HG03060 (cell line): ENCODE results near the gene ALX4.

Experiments
- ATAC-seq: cut with Tn5 transposase; IDR thresholded peaks from one replicate; pipeline ENCODE4 v1.9.1; 2021; ENCODE audit warnings: low read depth, moderate number of reproducible peaks; ENCODE audit not compliant: unreplicated experiment

Gene ALX4

GRCh38 chr11:44303401-44303938 lies 6.5 kb downstream of the ALX4 start:
- ATAC-seq: no peak

- ATAC-seq: no peak
Measured at GRCh38 chr11:44301564-44302271, 8.2 kb downstream of the ALX4 start.

DNA sequence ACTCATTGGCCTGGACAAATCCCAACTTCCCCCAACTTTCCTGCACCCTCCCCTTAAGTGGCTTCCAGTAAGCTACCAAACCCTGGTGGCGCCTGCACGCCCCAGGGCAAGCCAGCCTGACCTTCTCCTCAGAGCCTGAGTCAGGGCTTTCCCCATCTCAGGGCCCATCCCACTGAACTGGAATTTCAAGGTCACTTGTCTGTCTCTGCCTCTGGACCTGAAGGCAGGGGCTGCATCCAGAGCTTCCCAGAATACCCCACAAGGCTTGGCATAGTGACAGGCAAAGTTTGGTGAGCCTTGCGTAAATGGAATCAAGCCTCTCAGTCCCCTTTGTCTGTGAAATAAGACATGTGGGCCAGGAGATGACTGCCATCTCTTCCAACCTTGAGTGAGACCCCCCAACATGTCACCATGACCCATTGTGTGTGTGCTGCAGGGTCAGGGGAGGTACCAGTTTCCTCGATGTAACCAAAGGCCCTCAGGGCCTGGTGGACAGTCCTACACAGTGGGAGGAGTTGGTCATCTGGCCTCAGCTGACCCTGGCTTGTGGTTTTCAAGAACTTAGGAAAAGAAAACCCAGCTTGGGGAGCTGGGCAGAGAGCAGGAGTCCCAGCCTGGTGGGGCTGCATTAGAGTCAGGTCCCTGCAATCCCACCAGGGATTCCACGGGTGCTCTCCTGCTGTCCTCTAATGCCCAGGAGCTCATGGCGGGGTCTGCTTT lies 8.9 kb downstream of the ALX4 start:
- no peak for ATAC-seq

GRCh38 chr11:44298862-44299261 lies 11.1 kb downstream of the ALX4 start:
- no peak for ATAC-seq

DNA sequence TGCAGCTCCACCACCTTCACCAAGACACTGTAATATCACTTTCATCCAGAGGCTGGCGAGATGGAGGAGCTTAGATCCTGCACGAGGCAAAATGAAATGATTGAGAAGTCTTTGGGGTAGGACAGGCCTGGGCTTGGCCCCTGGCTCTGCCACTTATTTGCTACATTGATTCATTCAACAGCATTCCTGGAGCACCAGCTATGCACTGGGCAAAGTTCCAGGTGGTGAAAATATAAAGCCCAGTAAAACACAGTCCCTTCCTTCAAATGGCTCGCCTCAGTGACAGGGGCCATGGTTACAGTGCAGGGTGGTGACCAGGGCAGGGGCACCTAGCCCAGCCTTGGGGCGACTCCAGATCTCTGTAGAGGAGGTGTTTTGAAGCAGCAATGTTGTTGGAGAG lies 19.7 kb downstream of the ALX4 start:
- no peak for ATAC-seq

DNA sequence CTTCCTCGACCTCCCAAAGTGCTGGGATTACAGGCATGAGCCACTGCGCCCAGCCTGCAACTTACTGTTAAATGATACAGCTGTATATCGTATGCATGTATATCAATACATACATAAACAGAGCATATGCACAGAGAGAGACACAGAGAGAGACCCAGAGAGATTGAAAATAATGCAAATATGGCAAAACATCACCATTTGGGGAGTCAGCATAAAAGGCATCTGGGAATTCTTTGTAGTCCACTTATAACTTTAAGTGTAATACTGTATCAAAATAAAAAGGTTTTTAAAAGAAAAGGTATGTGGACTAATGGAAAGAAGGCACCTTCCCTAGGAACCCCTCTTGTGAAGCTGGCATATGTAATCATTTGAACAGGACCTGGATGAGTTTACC lies 21.8 kb downstream of the ALX4 start:
- ATAC-seq: no peak

DNA sequence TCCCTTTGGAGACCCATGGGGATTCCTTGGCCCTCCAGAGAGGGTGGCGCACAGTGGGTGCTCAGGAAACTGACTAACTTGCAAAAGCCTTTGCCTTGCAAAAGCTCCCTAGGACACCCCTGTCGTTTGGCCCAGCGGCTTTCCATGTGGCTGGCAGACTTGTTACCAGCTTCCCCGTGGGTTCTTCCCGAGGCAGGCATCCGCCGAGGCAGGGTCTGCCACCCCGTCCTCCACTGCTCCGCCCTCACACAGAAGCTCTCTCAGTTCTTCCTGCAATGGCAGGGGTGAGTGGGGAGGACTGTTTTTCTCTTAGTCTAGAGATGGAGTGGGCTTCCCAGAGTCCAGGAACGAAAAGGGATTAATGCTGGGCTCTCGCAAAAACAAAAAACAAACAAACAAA lies 23.0 kb downstream of the ALX4 start:
- ATAC-seq: no peak

DNA sequence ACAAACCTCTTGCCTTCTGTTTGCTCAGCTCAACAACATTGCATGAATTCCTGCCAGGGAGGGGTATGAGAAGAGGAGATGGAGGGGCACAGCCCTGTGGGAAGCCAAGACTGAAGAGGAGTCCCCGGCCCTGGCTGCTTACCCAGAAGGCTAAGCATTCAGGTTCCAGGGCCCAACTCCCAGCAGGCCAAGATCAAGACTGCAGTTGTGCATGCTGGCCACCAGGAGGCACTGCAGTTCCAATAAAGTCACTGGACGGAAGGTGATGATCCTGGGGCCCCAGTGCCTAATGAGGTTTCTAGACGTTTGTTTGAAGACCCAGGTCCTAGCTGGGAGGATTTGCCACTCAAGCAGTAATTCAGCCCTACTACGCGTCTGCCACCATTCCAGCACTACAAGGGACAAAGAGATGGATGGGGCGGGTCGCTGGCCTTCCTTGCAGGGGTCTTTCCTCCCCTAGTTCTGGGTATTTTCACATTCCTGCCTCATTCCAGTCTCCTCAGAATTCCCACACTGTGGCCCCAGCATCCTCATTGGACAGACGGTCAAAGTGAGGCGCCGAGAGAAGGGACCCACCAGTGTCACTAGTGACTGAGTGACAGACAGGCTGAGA lies 23.6 kb downstream of the ALX4 start:
- no peak for ATAC-seq

DNA sequence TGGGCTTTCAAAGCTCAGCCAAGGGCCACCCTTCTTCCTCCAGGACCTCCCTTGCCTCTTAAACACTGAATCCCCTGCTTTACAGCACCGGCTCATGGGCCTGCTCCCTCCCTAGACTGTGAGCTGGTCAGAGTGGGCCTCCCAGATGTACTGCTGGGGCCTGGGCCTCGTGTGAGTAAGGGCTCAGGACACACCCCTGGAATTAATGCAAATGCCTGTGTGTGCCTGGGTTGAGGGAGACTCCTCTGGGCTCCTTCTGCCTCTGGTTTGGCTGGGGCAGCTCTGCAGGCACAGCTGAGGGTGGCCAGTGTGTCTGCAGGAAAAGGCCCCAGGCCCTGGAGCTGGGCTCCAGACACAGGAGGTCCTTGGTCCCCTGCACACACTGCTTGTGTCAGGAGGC lies 24.2 kb downstream of the ALX4 start:
- ATAC-seq: no peak

DNA sequence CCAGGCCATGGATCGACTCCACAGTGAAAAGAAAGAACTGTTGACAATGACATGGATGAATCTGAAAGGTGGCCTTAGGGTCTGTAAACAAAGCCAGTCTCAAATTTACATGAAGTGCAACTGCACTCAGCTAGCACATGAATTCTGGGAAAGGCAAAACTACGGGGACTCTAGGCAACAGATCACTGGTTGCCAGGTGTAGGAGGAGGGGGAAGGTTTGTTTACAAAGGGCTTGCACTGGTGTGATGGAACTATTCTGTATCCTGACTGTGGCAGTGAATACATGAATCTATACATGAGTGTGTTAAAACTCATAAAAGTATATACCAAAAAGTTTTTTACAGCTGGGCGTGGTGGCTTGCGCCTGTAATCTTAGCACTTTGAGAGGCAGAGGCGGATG lies 27.3 kb downstream of the ALX4 start:
- no peak for ATAC-seq

DNA sequence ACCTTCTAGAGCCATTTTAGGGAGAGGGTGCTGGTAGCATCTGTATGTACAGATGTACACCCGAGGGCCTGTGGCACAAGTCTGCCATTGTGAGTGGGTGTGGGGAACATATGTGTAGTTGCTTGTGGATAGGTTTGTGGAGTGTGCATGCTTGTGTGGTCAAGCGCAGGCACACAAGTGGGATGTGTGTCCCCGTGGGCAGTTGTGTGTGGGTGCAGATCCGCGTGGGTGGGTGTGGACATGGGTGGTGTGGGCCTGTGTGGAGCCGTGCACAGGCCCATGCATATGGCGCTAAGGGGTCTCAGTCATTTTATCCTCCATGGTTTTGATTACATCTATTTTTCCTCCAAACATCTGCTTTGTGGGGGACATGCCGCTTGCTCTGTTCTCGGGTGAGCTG lies 28.8 kb downstream of the ALX4 start:
- ATAC-seq: no peak

DNA sequence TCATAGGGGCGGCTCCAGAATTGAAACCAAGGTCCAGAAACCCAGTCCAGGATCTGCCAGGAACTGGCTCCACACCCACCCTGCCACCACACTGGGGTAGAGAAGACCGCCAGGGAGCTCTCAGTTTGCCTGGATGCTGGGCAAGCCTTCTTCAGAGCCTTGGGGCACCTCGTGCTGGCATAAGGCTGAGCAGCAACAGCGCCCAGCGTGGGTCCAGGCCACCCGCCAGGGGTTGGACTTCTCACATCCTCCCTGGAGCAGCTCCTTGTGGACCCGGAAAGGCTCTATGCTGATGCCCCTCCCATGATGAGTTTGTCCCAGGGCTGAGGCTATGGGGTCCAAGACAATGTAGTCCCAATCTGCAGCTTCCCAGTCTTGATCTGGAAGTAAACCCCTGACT lies 29.7 kb downstream of the ALX4 start:
- ATAC-seq: no peak

DNA sequence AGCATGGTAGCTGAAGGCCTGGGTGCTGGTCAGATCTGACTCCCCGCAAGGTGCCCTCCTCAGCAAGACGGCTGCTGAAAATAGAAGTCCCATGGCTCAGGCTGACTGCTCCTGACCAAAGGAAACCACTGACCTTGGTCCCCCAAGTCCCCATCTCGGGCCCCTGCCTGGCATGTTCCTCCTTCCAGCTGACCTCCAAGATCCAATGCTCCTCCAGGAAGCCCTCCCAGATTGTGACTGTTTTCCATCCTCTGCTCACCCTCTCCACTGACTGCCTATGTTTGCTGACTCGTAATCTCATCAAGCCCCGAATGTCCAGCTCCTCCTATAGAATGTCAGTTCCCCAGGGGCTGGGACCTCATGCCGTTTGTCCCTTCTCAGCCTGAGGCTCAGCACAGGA lies 30.5 kb downstream of the ALX4 start:
- ATAC-seq: no peak

GRCh38 chr11:44277196-44278090 lies 32.5 kb downstream of the ALX4 start:
- ATAC-seq: no peak

DNA sequence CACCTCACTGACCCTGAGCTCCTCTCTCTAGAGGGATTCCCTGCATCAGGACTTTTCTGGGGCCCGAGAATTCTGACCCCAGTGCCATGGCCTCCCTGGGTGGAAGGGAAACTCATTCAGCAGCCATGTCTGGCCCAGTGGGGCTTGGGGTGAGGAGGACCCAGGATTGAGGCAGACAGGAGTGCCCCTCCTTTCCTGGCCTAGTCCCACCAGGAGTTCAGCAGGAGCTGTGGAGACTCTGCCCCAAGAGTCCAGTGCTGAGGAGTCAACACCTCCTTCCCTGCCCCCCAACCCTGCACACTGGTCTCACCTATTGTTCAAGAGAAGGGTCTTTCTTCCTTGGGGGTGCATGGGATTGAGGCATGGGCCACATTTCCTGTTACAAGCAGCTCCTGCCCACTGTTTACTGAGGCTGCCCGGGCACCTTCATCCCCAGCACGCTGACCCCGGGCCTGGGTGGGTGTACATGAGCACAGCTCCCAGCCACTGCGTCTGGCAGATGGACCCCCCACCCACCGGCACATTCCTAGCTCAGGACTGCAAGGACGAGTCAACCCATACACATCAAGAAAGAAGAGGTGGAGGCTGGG lies 33.9 kb downstream of the ALX4 start:
- no peak for ATAC-seq

GRCh38 chr11:44275241-44275640 lies 34.7 kb downstream of the ALX4 start:
- ATAC-seq: no peak

DNA sequence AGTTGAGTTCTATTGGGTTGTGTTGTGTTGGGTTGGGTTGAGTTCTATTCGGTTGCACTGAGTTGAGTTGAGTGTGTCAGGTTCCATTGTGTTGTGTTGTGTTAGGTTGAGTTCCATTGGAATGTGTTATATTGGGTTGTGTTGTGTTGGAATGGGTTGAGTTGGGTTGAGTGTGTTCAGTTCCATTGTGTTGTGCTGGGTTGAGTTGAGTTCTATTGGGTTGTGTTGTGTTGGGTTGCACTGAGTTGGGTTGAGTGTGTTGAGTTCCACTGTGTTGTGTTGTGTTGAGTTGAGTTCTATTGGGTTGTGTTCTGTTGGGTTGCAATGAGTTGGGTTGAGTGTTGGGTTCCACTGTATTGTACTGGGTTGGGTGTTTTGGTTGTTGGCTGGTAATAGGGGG lies 35.5 kb downstream of the ALX4 start:
- ATAC-seq: no peak

DNA sequence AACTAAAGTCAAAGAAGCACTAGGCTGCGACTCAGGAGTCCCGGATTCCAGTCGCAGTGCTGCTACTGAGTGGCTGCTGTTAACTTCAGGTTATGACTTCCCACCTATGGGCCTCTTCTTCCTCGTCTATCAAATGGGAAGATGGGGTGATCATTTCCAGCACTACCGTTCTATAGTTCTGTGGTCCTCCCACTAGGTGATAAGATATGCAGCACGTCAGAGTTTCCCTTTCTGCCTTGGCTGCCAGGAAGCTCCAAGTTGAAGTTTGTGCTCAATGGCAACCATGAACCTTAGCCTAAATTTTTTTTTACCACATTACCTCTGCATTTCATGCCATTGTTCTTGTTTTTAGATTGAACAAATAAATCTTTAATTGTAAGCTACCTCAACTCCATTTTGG lies 38.7 kb downstream of the ALX4 start:
- no peak for ATAC-seq

DNA sequence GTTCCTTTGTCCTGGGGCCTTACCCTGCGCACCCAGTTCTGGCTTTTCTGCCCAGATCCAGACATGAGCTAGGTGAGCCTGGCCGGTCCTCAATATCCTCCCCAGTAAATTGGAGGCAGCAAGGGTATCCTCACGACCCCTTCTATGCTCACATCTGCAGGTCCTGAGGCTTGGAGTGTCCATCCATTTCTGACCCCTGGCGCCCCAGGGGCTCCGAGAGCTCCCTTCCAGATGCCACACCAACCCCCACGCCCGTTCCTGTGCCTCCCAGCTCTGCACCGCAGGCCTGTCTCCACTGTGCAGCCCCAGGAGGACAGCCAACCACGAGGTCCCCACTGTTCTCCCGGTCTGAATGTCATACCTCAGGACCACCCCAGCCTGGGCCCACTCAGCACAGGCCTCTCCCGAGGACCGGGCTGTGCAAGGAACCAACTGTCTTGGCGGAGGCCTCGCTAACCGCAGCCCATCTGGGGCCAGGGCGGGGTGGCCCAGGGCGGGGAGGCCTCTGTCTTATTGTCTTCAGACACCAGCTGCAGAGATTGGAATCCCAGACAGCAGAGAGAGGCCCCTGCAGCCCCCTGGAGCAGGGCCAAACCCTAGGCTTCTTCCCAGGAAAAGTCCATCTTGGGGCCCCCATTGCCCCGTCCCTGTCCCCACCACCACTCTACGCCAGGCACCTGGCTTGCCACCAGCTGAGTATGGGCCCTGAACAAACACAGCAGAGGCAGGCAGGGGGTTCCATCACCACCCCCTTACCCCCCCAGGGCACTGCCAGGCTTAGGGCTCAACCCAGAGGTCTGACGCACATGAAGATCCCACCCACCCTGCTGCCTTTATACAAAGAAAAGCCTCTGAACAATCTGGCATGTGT lies 39.3 kb downstream of the ALX4 start:
- no peak for ATAC-seq
